Thyroid gland (tissue), 4 donors: ENCODE data around the gene LAD1.
A peak's percentile ranks its signal among the peaks of the same experiment; 100 is the strongest.

Experiments
- CTCF ChIP-seq, 6 experiments: fragments of 200-600 bp in 3 of 6; fragments of 450-650 bp in 3 of 6; sonication (generic) in 3 of 6; IDR thresholded peaks; one replicate each; pipeline ENCODE4 v1.5.1; 2016 to 2019; ENCODE audit warnings: antibody characterized with exemption in 6 of 6, mild to moderate bottlenecking in 2 of 6, inconsistent platforms in 1 of 6, moderate library complexity in 1 of 6
- POLR2A ChIP-seq, 2 donors: fragments of 450-650 bp; IDR thresholded peaks; one replicate each; pipeline ENCODE4 v1.6.1; 2017; ENCODE audit warnings: antibody characterized with exemption in 2 of 2, mild to moderate bottlenecking in 2 of 2, moderate library complexity in 1 of 2

- TF ChIP-seq CTCF (IDR thresholded peaks at IDR 0.05) (peak; percentile 65 to 90 (median 79)), POLR2A (IDR thresholded peaks at IDR 0.05) (no peak)
Observed at GRCh38 chr1:201447903-201448871, 49.1 kb upstream of the LAD1 start.
